ENCODE measurements around the gene ZNF169. TPM values are rescaled to one million over a fixed set of nuclear protein-coding genes. Genes with fewer than 3 reads are reported as not detected.
"Not testable (repeated sequence)": the region's sequence is repeated elsewhere in the genome, so short reads cannot be mapped to it uniquely, and the experiment has no call there.

ZNF169 gene
- total RNA-seq, 2 experiments from 2014 or later = 5.5 to 5.7 TPM

- Mint-ChIP-seq H3K4me3 (no peak overlapping the region), H3K9me3 (peaks cover 11% of the 10 kb centered on the region), H3K27ac (no peak overlapping the region), H3K36me3 (ENCODE audit: low read depth) (peaks cover 38% of the 10 kb centered on the region), H3K4me1 (ENCODE audit: low read depth) (peaks cover 19% of the 10 kb centered on the region), H3K27me3 (no peaks in the 10 kb centered on the region)
- TF ChIP-seq, protein P1, sequence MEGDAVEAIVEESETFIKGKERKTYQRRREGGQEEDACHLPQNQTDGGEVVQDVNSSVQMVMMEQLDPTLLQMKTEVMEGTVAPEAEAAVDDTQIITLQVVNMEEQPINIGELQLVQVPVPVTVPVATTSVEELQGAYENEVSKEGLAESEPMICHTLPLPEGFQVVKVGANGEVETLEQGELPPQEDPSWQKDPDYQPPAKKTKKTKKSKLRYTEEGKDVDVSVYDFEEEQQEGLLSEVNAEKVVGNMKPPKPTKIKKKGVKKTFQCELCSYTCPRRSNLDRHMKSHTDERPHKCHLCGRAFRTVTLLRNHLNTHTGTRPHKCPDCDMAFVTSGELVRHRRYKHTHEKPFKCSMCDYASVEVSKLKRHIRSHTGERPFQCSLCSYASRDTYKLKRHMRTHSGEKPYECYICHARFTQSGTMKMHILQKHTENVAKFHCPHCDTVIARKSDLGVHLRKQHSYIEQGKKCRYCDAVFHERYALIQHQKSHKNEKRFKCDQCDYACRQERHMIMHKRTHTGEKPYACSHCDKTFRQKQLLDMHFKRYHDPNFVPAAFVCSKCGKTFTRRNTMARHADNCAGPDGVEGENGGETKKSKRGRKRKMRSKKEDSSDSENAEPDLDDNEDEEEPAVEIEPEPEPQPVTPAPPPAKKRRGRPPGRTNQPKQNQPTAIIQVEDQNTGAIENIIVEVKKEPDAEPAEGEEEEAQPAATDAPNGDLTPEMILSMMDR (IDR thresholded peaks at IDR 0.05) = no peak
- ChIA-PET CTCF (no interaction called here), POLR2A (no interaction called here)
- DNase-seq (no peak), ATAC-seq (no peak)
- intact Hi-C loops (cut with micrococcal nuclease) = no loop called here
Observed at GRCh38 chr9:94270009-94270408, 10.9 kb downstream of the ZNF169 start.

DNA sequence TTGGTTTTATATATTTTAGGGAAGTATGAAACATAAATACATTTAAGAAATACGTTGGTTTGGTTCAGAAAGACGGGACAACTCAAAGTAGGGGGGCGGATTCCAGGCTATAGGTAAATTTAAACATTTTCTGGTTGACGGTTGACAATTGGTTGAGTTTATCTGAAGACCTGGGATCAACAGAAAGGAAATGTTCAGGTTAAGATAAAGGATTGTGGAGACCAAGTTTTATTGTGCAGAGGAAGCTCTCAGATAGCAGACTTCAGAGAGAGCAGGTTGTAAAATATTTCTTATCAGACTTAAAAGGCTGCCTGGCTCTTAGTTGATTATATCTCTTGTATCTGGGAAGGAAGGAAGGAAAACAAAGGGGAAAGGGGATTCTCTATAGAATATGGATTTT, 17.9 kb downstream of the ZNF169 start:
- intact Hi-C loops (cut with micrococcal nuclease); DNase-seq; H3K4me3 Mint-ChIP-seq; ATAC-seq; POLR2A ChIA-PET; H3K27ac Mint-ChIP-seq; H3K27me3 Mint-ChIP-seq: not testable (repeated sequence)
- H3K36me3 Mint-ChIP-seq (ENCODE audit: low read depth) = peaks cover 65% of the 10 kb centered on the region
- CTCF ChIA-PET = interaction anchor here (1.5 kb wide), 1 partner anchor 20 kb away, joined by 3 read pairs; no protein-coding TSS in a partner anchor
- peaks cover 16% of the 10 kb centered on the region for H3K4me1 Mint-ChIP-seq (ENCODE audit: low read depth)
- H3K9me3 Mint-ChIP-seq = peaks cover 11% of the 10 kb centered on the region

GRCh38 chr9:94277885-94278536, 18.9 kb downstream of the ZNF169 start:
- Mint-ChIP-seq H3K36me3 (ENCODE audit: low read depth) (peaks cover 69% of the 10 kb centered on the region), H3K4me1 (ENCODE audit: low read depth) (peaks cover 8% of the 10 kb centered on the region), H3K4me3 (no peak overlapping the region), H3K27ac (no peak overlapping the region), H3K27me3 (no peaks in the 10 kb centered on the region), H3K9me3 (peaks cover 11% of the 10 kb centered on the region)
- CTCF ChIA-PET = no interaction called here
- DNase-seq = no peak
- POLR2A ChIA-PET = no interaction called here
- ATAC-seq = no peak
- intact Hi-C loops (cut with micrococcal nuclease) = no loop called here
- TF ChIP-seq, protein P1 (IDR thresholded peaks at IDR 0.05) = no peak

DNA sequence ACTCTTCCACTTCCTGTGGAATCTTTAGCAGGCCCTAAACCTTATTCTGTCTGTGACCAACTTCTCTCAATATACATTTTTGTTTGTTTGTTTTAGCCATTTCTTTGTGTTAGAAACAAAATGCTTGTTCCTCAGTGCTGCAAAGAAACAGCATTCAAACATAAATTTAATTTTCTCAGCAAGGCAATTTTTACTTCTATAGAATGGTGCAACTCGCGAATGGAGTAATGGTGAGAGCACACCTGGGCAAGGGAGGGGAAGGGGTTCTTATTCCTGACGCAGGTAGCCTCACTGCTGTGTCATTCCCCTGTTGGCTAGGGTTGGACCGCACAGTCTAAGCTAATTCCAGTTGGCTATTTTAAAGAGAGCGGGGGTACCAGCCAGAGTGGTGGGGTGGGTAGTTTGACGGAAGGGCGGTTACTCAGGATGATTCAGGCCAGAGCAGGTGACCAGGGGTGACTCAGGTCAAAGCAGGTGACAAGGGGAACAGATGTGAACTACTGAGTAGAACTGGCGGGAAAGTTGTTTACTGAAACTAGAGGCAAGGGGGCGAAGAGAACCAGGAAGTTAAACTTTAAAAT, 21.4 kb downstream of the ZNF169 start:
- peaks cover 5% of the 10 kb centered on the region for H3K4me1 Mint-ChIP-seq (ENCODE audit: low read depth)
- H3K27ac Mint-ChIP-seq = no peak overlapping the region
- ATAC-seq (no peak), DNase-seq (no peak)
- POLR2A ChIA-PET = no interaction called here
- intact Hi-C loops (cut with micrococcal nuclease) = no loop called here
- TF ChIP-seq, protein P1 (IDR thresholded peaks at IDR 0.05) = no peak
- no peaks in the 10 kb centered on the region for H3K27me3 Mint-ChIP-seq
- peaks cover 61% of the 10 kb centered on the region for H3K36me3 Mint-ChIP-seq (ENCODE audit: low read depth)
- peaks cover 11% of the 10 kb centered on the region for H3K9me3 Mint-ChIP-seq
- CTCF ChIA-PET = no interaction called here
- H3K4me3 Mint-ChIP-seq = no peak overlapping the region

DNA sequence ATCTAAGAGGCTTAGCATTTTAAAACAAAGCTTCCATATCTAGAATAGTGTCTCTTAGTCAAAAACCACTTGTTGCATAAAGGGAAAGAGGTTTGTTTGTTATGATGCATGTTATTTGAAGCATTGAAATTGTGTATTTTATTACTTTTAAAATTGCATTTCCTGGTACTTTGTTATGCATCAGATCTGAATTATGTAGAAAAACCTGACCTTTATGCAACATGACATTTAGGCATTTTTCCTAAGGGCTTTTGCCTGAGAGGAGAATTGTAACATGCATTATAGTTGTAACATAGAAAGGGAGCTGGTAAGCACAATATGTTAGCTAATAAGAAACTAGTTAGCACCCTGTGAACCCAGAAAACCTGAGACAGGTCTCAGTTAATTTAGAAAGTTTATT, 22.0 kb downstream of the ZNF169 start:
- ChIA-PET CTCF (no interaction called here), POLR2A (no interaction called here)
- ATAC-seq (no peak), DNase-seq (no peak)
- peaks cover 11% of the 10 kb centered on the region for H3K9me3 Mint-ChIP-seq
- no peak overlapping the region for H3K27ac Mint-ChIP-seq
- no peaks in the 10 kb centered on the region for H3K27me3 Mint-ChIP-seq
- intact Hi-C loops (cut with micrococcal nuclease) = no loop called here
- TF ChIP-seq, protein P1 (IDR thresholded peaks at IDR 0.05) = no peak
- H3K4me3 Mint-ChIP-seq = no peak overlapping the region
- H3K36me3 Mint-ChIP-seq (ENCODE audit: low read depth) = peaks cover 62% of the 10 kb centered on the region
- H3K4me1 Mint-ChIP-seq (ENCODE audit: low read depth) = peaks cover 5% of the 10 kb centered on the region
